ENCODE results near the gene MEIS1. TPM values are rescaled to one million over a fixed set of nuclear protein-coding genes. Genes with fewer than 3 reads are reported as not detected.

Gene MEIS1
- total RNA-seq, 1 experiment from 2014 or later, result 4.1 TPM

GRCh38 chr2:66440708-66441497, 6.0 kb downstream of the MEIS1 start:
- ATAC-seq (no peak), DNase-seq (no peak)
- no TSS peak for BruUV-seq (replicated peaks)
- H2AFZ ChIP-seq (ENCODE audit: low read length), result no peak overlapping the region
- no peak overlapping the region for H3K27ac ChIP-seq (ENCODE audit: low read length)
- H3K4me3 ChIP-seq (ENCODE audit: low read length), result no peak overlapping the region
- no peaks in the 10 kb centered on the region for H3K27me3 ChIP-seq (ENCODE audit: low read length)
- H3K36me3 ChIP-seq (ENCODE audit: low read depth, low read length), result no peaks in the 10 kb centered on the region
- TF ChIP-seq CTCF (conservative IDR thresholded peaks at IDR 0.05; ENCODE audit: low read depth, low read length), result no peak
- no peak for TF ChIP-seq EZH2phosphoT487 (IDR thresholded peaks at IDR 0.05; ENCODE audit: borderline replicate concordance, low read length)
- TF ChIP-seq EZH2 (IDR thresholded peaks at IDR 0.05; ENCODE audit: low read length, unreplicated experiment), result no peak
- H3K9me2 ChIP-seq (replicated peaks; ENCODE audit: low read length), result no peaks in the 10 kb centered on the region
- H3K9me3 ChIP-seq (ENCODE audit: low read length), result no peaks in the 10 kb centered on the region
- intact Hi-C loops (cut with micrococcal nuclease), result no loop called here
- ChIA-PET CTCF (no interaction called here), POLR2A (ENCODE audit: unreplicated experiment) (no interaction called here)
- H3K9ac ChIP-seq (ENCODE audit: low read length), result no peak overlapping the region
- H3K4me2 ChIP-seq (ENCODE audit: low read length), result no peak overlapping the region
- H3K79me2 ChIP-seq (ENCODE audit: low read length), result peaks cover 10% of the 10 kb centered on the region; the same call in 1 of the 2 replicates
- H3F3A ChIP-seq (ENCODE audit: low read length, unreplicated experiment), result no peaks in the 10 kb centered on the region
- H4K20me1 ChIP-seq (ENCODE audit: low read length), result no peaks in the 10 kb centered on the region
- H3K4me1 ChIP-seq (ENCODE audit: insufficient read depth, low read length), result no peaks in the 10 kb centered on the region

- no TSS peak for BruUV-seq (replicated peaks)
- no peaks in the 10 kb centered on the region for H4K20me1 ChIP-seq (ENCODE audit: low read length)
- no peak overlapping the region for H2AFZ ChIP-seq (ENCODE audit: low read length)
- H3K27me3 ChIP-seq (ENCODE audit: low read length), result no peaks in the 10 kb centered on the region
- no peaks in the 10 kb centered on the region for H3K36me3 ChIP-seq (ENCODE audit: low read depth, low read length)
- POLR2A ChIA-PET (ENCODE audit: unreplicated experiment), result no interaction called here
- H3K9me2 ChIP-seq (replicated peaks; ENCODE audit: low read length), result no peaks in the 10 kb centered on the region
- no peaks in the 10 kb centered on the region for H3K9me3 ChIP-seq (ENCODE audit: low read length)
- DNase-seq (no peak), ATAC-seq (no peak)
- no peak overlapping the region for H3K4me3 ChIP-seq (ENCODE audit: low read length)
- H3K9ac ChIP-seq (ENCODE audit: low read length), result no peak overlapping the region
- no peak for TF ChIP-seq EZH2 (IDR thresholded peaks at IDR 0.05; ENCODE audit: low read length, unreplicated experiment)
- no peak for TF ChIP-seq EZH2phosphoT487 (IDR thresholded peaks at IDR 0.05; ENCODE audit: borderline replicate concordance, low read length)
- TF ChIP-seq CTCF (conservative IDR thresholded peaks at IDR 0.05; ENCODE audit: low read depth, low read length), result no peak
- no peaks in the 10 kb centered on the region for H3K4me1 ChIP-seq (ENCODE audit: insufficient read depth, low read length)
- no peak overlapping the region for H3K27ac ChIP-seq (ENCODE audit: low read length)
- intact Hi-C loops (cut with micrococcal nuclease), result no loop called here
- CTCF ChIA-PET, result no interaction called here
- no peak overlapping the region for H3K4me2 ChIP-seq (ENCODE audit: low read length)
- H3F3A ChIP-seq (ENCODE audit: low read length, unreplicated experiment), result no peaks in the 10 kb centered on the region
- H3K79me2 ChIP-seq (ENCODE audit: low read length), result peaks cover 1% of the 10 kb centered on the region; the same call in 1 of the 2 replicates
Measured at GRCh38 chr2:66441581-66442320, 6.8 kb downstream of the MEIS1 start.
